HepG2 (cell line): ENCODE results near the gene P4HB. TPM values are rescaled to one million over a fixed set of nuclear protein-coding genes. Genes with fewer than 3 reads are reported as not detected.

Experiments used
- ADNP ChIP-seq: sonication (generic); formaldehyde crosslinking; IDR thresholded peaks from 2 replicates; pipeline ENCODE4 v1.4.0; 2020; ENCODE audit warnings: missing genetic modification reagents
- JDP2 ChIP-seq: sonication (generic); formaldehyde crosslinking; IDR thresholded peaks from 2 replicates; pipeline ENCODE4 v1.8.1; 2022; ENCODE audit warnings: missing genetic modification reagents, borderline replicate concordance
- MAFG ChIP-seq: sonication (generic); formaldehyde crosslinking; IDR thresholded peaks from 2 replicates; pipeline ENCODE4 v1.5.1; 2020; ENCODE audit warnings: mild to moderate bottlenecking, missing genetic modification reagents
- PCBP1 ChIP-seq: fragments of 200-400 bp; formaldehyde crosslinking; IDR thresholded peaks from 2 replicates; pipeline ENCODE4 v1.6.1; 2017; ENCODE audit warnings: mild to moderate bottlenecking, low read depth, low read length, borderline replicate concordance
- PHF20 ChIP-seq: sonication (generic); formaldehyde crosslinking; IDR thresholded peaks from 2 replicates; pipeline ENCODE4 v1.5.0; 2020; ENCODE audit warnings: mild to moderate bottlenecking, missing genetic modification reagents
- POLR2A ChIP-seq, 2 experiments: IDR thresholded peaks; 2 replicates each; pipeline ENCODE4 v1.6.1; 2011; ENCODE audit warnings: low read depth in 2 of 2, low read length in 2 of 2, mild to moderate bottlenecking in 1 of 2, moderate library complexity in 1 of 2; ENCODE audit not compliant: insufficient read depth in 1 of 2
- PRPF4 ChIP-seq: fragments of 200-400 bp; formaldehyde crosslinking; IDR thresholded peaks from 2 replicates; pipeline ENCODE4 v1.6.1; 2016; ENCODE audit warnings: low read length, low read depth; ENCODE audit not compliant: poor library complexity, severe bottlenecking
- RBAK ChIP-seq: sonication (generic); formaldehyde crosslinking; IDR thresholded peaks from 2 replicates; pipeline ENCODE4 v1.5.1; 2020; ENCODE audit warnings: mild to moderate bottlenecking, missing genetic modification reagents
- RBFOX2 ChIP-seq: fragments of 200-400 bp; formaldehyde crosslinking; IDR thresholded peaks from 2 replicates; pipeline ENCODE4 v1.6.1; 2017; ENCODE audit warnings: low read depth, mild to moderate bottlenecking, low read length
- RORA ChIP-seq: sonication (generic); formaldehyde crosslinking; IDR thresholded peaks from 2 replicates; pipeline ENCODE4 v1.5.0; 2020; ENCODE audit warnings: mild to moderate bottlenecking, missing genetic modification reagents, moderate library complexity
- SYNCRIP ChIP-seq: fragments of 200-400 bp; formaldehyde crosslinking; IDR thresholded peaks from 2 replicates; pipeline ENCODE4 v1.6.1; 2018; ENCODE audit warnings: mild to moderate bottlenecking, low read depth, low read length; ENCODE audit not compliant: insufficient read depth
- ZFP37 ChIP-seq: sonication (generic); formaldehyde crosslinking; IDR thresholded peaks from 2 replicates; pipeline ENCODE4 v1.4.0; 2020; ENCODE audit warnings: missing genetic modification reagents, borderline replicate concordance
- ZNF567 ChIP-seq: sonication (generic); formaldehyde crosslinking; IDR thresholded peaks from 2 replicates; pipeline ENCODE4 v1.8.1; 2023; ENCODE audit warnings: mild to moderate bottlenecking, missing genetic modification reagents, borderline replicate concordance
- ZNF850 ChIP-seq: sonication (generic); formaldehyde crosslinking; conservative IDR thresholded peaks from 2 replicates; pipeline ENCODE4 v1.9.0; 2021; ENCODE audit warnings: mild to moderate bottlenecking, missing genetic modification reagents
- polyA plus RNA-seq, 8 experiments: library from polyadenylated mRNA; depleted of rRNA in 3 of 8; stranded (reverse) in 7 of 8; unstranded in 1 of 8; fragments of >200 nt; fragmentation: Illumina TruSeq in 4 of 8; extraction: Trizol in 4 of 8; gene quantifications; 2 replicates each; pipeline versions ENCODE4 v1.2.1 to v1.2.3, GENCODE V29; 2011 to 2016; ENCODE audit warnings: low read depth in 4 of 8, missing spikeins in 1 of 8, mixed read lengths in 1 of 8; ENCODE audit not compliant: insufficient read depth in 1 of 8
- total RNA-seq, 5 experiments: library from RNA; depleted of rRNA; stranded (reverse); fragments of >200 nt; fragmentation: Illumina TruSeq; extraction: Trizol; gene quantifications; 2 replicates each; pipeline ENCODE4 v1.2.3, GENCODE V29; 2016; ENCODE audit warnings: low read depth in 1 of 5
- TF ChIP-seq, protein P1 (sequence below): sonication (generic); formaldehyde crosslinking; IDR thresholded peaks from 2 replicates; pipeline ENCODE4 v1.4.0; 2020; ENCODE audit warnings: missing genetic modification reagents
- TF ChIP-seq, protein P2 (sequence below): sonication (generic); formaldehyde crosslinking; IDR thresholded peaks from 2 replicates; pipeline ENCODE4 v1.4.0; 2020; ENCODE audit warnings: missing genetic modification reagents
- TF ChIP-seq, protein P3 (sequence below): IDR thresholded peaks from 2 replicates; pipeline ENCODE4 v1.6.1; 2016; ENCODE audit warnings: mild to moderate bottlenecking, missing biosample characterization, missing genetic modification reagents
- TF ChIP-seq, protein P4 (sequence below): IDR thresholded peaks from 2 replicates; pipeline ENCODE4 v1.6.1; 2016; ENCODE audit warnings: missing compliant biosample characterization, missing genetic modification reagents, borderline replicate concordance
- TF ChIP-seq, protein P5 (sequence below): sonication (generic); formaldehyde crosslinking; IDR thresholded peaks from 2 replicates; pipeline ENCODE4 v1.4.0; 2020; ENCODE audit warnings: mild to moderate bottlenecking, missing genetic modification reagents
- TF ChIP-seq, protein P6 (sequence below): IDR thresholded peaks from 2 replicates; pipeline ENCODE4 v1.6.1; 2016; ENCODE audit warnings: mild to moderate bottlenecking

P4HB gene
- total and polyA plus RNA-seq, 2 of the 13 experiments (the other 11 are each of a cell fraction or from before 2014, with no cell fraction given) = 185 to 782 TPM

DNA sequence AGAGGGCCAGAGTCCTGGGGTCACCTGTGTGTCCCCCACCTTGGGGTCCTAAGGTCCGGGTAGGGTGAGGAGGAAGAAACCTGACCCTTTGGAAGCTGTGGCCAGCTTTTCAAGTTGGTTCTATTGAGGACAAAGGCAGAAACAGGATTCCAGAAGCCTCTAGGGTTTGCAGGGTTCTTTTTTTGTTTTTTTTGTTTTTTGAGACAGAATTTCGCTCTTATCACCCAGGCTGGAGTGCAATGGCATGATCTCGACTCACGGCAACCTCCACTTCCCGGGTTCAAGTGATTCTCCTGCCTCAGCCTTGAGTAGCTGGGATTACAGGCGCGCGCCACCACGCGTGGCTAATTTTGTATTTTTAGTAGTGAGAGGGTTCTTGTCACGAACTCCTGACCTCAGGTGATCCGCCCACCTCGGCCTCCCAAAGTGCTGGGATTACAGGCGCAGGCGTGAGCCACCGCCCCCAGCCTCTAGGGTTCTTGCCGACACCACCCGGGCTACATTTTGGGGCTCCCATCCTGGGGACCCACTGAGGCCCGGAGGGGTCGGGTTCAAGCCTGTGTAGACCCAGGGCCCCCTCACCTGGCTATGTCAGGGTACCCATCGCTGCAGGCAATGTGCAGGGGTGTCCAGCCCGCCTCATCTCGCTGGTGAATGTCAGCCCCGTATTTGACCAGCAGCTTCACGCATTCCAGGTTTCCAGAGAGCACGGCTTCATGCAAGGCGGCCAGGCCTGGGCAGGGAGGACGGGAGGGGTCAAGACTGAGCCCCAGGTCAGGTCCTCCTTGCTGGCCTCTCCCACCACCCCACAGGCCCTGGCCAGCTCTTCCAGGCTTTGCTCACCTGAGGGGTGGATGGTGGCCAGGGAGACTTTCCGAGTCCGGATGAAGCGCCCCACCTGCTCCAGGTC, 26.2 kb downstream of the P4HB start (continued):
- TF ChIP-seq, protein P1, sequence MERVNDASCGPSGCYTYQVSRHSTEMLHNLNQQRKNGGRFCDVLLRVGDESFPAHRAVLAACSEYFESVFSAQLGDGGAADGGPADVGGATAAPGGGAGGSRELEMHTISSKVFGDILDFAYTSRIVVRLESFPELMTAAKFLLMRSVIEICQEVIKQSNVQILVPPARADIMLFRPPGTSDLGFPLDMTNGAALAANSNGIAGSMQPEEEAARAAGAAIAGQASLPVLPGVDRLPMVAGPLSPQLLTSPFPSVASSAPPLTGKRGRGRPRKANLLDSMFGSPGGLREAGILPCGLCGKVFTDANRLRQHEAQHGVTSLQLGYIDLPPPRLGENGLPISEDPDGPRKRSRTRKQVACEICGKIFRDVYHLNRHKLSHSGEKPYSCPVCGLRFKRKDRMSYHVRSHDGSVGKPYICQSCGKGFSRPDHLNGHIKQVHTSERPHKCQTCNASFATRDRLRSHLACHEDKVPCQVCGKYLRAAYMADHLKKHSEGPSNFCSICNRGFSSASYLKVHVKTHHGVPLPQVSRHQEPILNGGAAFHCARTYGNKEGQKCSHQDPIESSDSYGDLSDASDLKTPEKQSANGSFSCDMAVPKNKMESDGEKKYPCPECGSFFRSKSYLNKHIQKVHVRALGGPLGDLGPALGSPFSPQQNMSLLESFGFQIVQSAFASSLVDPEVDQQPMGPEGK (CRISPR knock-in tag) = no peak
- TF ChIP-seq SYNCRIP (no peak), PRPF4 (peak; percentile 42), MAFG (CRISPR knock-in tag) (no peak), ZNF850 (CRISPR knock-in tag) (0 out of 2 replicates have a peak, but pooled peaks have one; percentile 8), RORA (CRISPR knock-in tag) (no peak), ADNP (no peak), RBFOX2 (peak; percentile 27; the same call in 1 of the 2 replicates), RBAK (0 out of 2 replicates have a peak, but pooled peaks have one; percentile 0), PHF20 (CRISPR knock-in tag) (no peak), JDP2 (CRISPR knock-in tag) (no peak), POLR2A (IDR thresholded peaks at IDR 0.05; ENCODE audit: insufficient read depth in 1 of 2, low read depth in 2 of 2, low read length in 2 of 2) (peak in 1 of 2 experiments; percentile 28; a peak in 1 of 4 replicates), ZFP37 (CRISPR knock-in tag) (no peak), ZNF567 (CRISPR knock-in tag) (no peak), PCBP1 (no peak)
- TF ChIP-seq, protein P2, sequence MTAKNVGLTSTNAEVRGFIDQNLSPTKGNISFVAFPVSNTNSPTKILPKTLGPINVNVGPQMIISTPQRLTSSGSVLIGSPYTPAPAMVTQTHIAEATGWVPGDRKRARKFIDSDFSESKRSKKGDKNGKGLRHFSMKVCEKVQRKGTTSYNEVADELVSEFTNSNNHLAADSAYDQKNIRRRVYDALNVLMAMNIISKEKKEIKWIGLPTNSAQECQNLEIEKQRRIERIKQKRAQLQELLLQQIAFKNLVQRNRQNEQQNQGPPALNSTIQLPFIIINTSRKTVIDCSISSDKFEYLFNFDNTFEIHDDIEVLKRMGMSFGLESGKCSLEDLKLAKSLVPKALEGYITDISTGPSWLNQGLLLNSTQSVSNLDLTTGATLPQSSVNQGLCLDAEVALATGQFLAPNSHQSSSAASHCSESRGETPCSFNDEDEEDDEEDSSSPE (CRISPR knock-in tag) = no peak
- TF ChIP-seq, protein P3, sequence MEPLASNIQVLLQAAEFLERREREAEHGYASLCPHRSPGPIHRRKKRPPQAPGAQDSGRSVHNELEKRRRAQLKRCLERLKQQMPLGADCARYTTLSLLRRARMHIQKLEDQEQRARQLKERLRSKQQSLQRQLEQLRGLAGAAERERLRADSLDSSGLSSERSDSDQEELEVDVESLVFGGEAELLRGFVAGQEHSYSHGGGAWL (CRISPR knock-in tag) = no peak
- TF ChIP-seq, protein P4, sequence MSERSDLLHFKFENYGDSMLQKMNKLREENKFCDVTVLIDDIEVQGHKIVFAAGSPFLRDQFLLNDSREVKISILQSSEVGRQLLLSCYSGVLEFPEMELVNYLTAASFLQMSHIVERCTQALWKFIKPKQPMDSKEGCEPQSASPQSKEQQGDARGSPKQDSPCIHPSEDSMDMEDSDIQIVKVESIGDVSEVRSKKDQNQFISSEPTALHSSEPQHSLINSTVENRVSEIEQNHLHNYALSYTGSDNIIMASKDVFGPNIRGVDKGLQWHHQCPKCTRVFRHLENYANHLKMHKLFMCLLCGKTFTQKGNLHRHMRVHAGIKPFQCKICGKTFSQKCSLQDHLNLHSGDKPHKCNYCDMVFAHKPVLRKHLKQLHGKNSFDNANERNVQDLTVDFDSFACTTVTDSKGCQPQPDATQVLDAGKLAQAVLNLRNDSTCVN (CRISPR knock-in tag) = no peak
- TF ChIP-seq, protein P5, sequence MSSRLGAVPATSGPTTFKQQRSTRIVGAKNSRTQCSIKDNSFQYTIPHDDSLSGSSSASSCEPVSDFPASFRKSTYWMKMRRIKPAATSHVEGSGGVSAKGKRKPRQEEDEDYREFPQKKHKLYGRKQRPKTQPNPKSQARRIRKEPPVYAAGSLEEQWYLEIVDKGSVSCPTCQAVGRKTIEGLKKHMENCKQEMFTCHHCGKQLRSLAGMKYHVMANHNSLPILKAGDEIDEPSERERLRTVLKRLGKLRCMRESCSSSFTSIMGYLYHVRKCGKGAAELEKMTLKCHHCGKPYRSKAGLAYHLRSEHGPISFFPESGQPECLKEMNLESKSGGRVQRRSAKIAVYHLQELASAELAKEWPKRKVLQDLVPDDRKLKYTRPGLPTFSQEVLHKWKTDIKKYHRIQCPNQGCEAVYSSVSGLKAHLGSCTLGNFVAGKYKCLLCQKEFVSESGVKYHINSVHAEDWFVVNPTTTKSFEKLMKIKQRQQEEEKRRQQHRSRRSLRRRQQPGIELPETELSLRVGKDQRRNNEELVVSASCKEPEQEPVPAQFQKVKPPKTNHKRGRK (CRISPR knock-in tag) = no peak
- TF ChIP-seq, protein P6, sequence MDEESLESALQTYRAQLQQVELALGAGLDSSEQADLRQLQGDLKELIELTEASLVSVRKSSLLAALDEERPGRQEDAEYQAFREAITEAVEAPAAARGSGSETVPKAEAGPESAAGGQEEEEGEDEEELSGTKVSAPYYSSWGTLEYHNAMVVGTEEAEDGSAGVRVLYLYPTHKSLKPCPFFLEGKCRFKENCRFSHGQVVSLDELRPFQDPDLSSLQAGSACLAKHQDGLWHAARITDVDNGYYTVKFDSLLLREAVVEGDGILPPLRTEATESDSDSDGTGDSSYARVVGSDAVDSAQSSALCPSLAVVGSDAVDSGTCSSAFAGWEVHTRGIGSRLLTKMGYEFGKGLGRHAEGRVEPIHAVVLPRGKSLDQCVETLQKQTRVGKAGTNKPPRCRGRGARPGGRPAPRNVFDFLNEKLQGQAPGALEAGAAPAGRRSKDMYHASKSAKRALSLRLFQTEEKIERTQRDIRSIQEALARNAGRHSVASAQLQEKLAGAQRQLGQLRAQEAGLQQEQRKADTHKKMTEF = 0 out of 2 replicates have a peak, but pooled peaks have one; percentile 39
